Spleen (tissue), 7 donors: ENCODE measurements around the gene EMC8.

Source experiments
- CTCF ChIP-seq, 11 experiments: fragments of 200-600 bp in 7 of 11; fragments of 450-650 bp in 4 of 11; sonication (generic) in 4 of 11; IDR thresholded peaks in 8 of 11; conservative IDR thresholded peaks in 3 of 11; 1 replicate in 7 of 11; 2 replicates in 4 of 11; pipeline versions ENCODE4 v1.4.0 to v1.8.0; 2016 to 2021; ENCODE audit warnings: antibody characterized with exemption in 11 of 11, inconsistent platforms in 4 of 11, mild to moderate bottlenecking in 1 of 11
- POLR2A ChIP-seq, 3 donors: fragments of 450-650 bp; IDR thresholded peaks; one replicate each; pipeline ENCODE4 v1.5.1; 2017; ENCODE audit warnings: antibody characterized with exemption in 3 of 3, mild to moderate bottlenecking in 1 of 3
- POLR2AphosphoS5 ChIP-seq, 3 donors: sonication (generic); formaldehyde crosslinking; IDR thresholded peaks; one replicate each; pipeline ENCODE4 v1.5.1; 2017; ENCODE audit warnings: antibody characterized with exemption in 3 of 3
- donor health status: DM: no; HTN: no; CAD: no; lungs with moderate emphysema.
- donor health status: DM: no; HTN: no; CAD: no.
- donor health status: DM: no; HTN: no; CAD: no.

- no peak for TF ChIP-seq CTCF (IDR thresholded peaks at IDR 0.05 in 8 of 11, conservative IDR thresholded peaks at IDR 0.05 in 3 of 11)
- TF ChIP-seq POLR2AphosphoS5 (IDR thresholded peaks at IDR 0.05), result no peak
- TF ChIP-seq POLR2A (IDR thresholded peaks at IDR 0.05), result no peak
Observed at GRCh38 chr16:85820604-85821372, 21.4 kb upstream of the EMC8 start.
